Vagina (tissue), 2 donors: Measurements from ENCODE around the gene HSD17B8.

Source experiments
- POLR2A ChIP-seq, 2 donors: fragments of 450-650 bp; IDR thresholded peaks; one replicate each; pipeline ENCODE4 v1.6.1; 2017; ENCODE audit warnings: antibody characterized with exemption in 2 of 2, mild to moderate bottlenecking in 2 of 2, moderate library complexity in 2 of 2
- POLR2AphosphoS5 ChIP-seq, 2 donors: sonication (generic); formaldehyde crosslinking; IDR thresholded peaks; one replicate each; pipeline ENCODE4 v1.9.0; 2017; ENCODE audit warnings: antibody characterized with exemption in 2 of 2, mild to moderate bottlenecking in 2 of 2, low read depth in 1 of 2; ENCODE audit not compliant: insufficient read depth in 1 of 2
- TF ChIP-seq, protein P1 (sequence below), 3 experiments: fragments of 450-650 bp in 2 of 3; fragments of 200-600 bp in 1 of 3; sonication (generic) in 1 of 3; IDR thresholded peaks; one replicate each; pipeline ENCODE4 v1.5.1; 2017 to 2019; ENCODE audit warnings: antibody characterized with exemption in 3 of 3, mild to moderate bottlenecking in 2 of 3, moderate library complexity in 2 of 3

- TF ChIP-seq, protein P1, sequence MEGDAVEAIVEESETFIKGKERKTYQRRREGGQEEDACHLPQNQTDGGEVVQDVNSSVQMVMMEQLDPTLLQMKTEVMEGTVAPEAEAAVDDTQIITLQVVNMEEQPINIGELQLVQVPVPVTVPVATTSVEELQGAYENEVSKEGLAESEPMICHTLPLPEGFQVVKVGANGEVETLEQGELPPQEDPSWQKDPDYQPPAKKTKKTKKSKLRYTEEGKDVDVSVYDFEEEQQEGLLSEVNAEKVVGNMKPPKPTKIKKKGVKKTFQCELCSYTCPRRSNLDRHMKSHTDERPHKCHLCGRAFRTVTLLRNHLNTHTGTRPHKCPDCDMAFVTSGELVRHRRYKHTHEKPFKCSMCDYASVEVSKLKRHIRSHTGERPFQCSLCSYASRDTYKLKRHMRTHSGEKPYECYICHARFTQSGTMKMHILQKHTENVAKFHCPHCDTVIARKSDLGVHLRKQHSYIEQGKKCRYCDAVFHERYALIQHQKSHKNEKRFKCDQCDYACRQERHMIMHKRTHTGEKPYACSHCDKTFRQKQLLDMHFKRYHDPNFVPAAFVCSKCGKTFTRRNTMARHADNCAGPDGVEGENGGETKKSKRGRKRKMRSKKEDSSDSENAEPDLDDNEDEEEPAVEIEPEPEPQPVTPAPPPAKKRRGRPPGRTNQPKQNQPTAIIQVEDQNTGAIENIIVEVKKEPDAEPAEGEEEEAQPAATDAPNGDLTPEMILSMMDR (IDR thresholded peaks at IDR 0.05), result no peak
- TF ChIP-seq POLR2A (IDR thresholded peaks at IDR 0.05) (no peak), POLR2AphosphoS5 (IDR thresholded peaks at IDR 0.05; ENCODE audit: insufficient read depth in 1 of 2, low read depth in 1 of 2) (no peak)
Observed at GRCh38 chr6:33178755-33179475, 25.5 kb upstream of the HSD17B8 start.
